Vagina (tissue), 2 donors: Measurements from ENCODE around the gene CLEC4G. TPM values are rescaled to one million over a fixed set of nuclear protein-coding genes. Genes with fewer than 3 reads are reported as not detected.

ENCODE experiments used
- DNase-seq, 2 donors: peaks; one replicate each; pipeline ENCODE4 v3.0.0-alpha.2; 2017; ENCODE audit errors: extremely low spot score in 2 of 2
- H3K27ac ChIP-seq: fragments of 200-600 bp; sonication (generic); one replicate; pipeline ENCODE4 v1.5.1; 2019
- H3K27me3 ChIP-seq: fragments of 200-600 bp; sonication (generic); one replicate; pipeline ENCODE4 v1.5.1; 2019
- H3K36me3 ChIP-seq, 2 donors: fragments of 200-600 bp; sonication (generic); one replicate each; pipeline ENCODE4 v1.5.1; 2017 to 2019
- H3K4me1 ChIP-seq: fragments of 200-600 bp; sonication (generic); one replicate; pipeline ENCODE4 v1.5.1; 2019
- H3K4me3 ChIP-seq, 2 donors: fragments of 200-600 bp; sonication (generic); 1 replicate in 1 of 2; 2 replicates in 1 of 2; pipeline ENCODE4 v1.5.1; 2016 to 2019
- H3K9me3 ChIP-seq: fragments of 200-600 bp; sonication (generic); one replicate; pipeline ENCODE4 v1.5.1; 2019
- CTCF ChIP-seq, 3 experiments: fragments of 450-650 bp in 2 of 3; fragments of 200-600 bp in 1 of 3; sonication (generic) in 1 of 3; IDR thresholded peaks; one replicate each; pipeline ENCODE4 v1.5.1; 2017 to 2019; ENCODE audit warnings: antibody characterized with exemption in 3 of 3, mild to moderate bottlenecking in 2 of 3, moderate library complexity in 2 of 3
- POLR2A ChIP-seq, 2 donors: fragments of 450-650 bp; IDR thresholded peaks; one replicate each; pipeline ENCODE4 v1.6.1; 2017; ENCODE audit warnings: antibody characterized with exemption in 2 of 2, mild to moderate bottlenecking in 2 of 2, moderate library complexity in 2 of 2
- POLR2AphosphoS5 ChIP-seq, 2 donors: sonication (generic); formaldehyde crosslinking; IDR thresholded peaks; one replicate each; pipeline ENCODE4 v1.9.0; 2017; ENCODE audit warnings: antibody characterized with exemption in 2 of 2, mild to moderate bottlenecking in 2 of 2, low read depth in 1 of 2; ENCODE audit not compliant: insufficient read depth in 1 of 2
- intact Hi-C: fragments of 100-400 bp; cut with DNase I; formaldehyde crosslinking; loops from one replicate; pipeline ENCODE4 v1.15.1; 2023
- total RNA-seq: library from RNA; depleted of rRNA; stranded (reverse); fragments of >200 nt; gene quantifications from one replicate; pipeline ENCODE4 v1.2.3, GENCODE V29; 2016

CLEC4G gene
- total RNA-seq, 1 donor from 2014 or later, result 0.98 TPM

DNA sequence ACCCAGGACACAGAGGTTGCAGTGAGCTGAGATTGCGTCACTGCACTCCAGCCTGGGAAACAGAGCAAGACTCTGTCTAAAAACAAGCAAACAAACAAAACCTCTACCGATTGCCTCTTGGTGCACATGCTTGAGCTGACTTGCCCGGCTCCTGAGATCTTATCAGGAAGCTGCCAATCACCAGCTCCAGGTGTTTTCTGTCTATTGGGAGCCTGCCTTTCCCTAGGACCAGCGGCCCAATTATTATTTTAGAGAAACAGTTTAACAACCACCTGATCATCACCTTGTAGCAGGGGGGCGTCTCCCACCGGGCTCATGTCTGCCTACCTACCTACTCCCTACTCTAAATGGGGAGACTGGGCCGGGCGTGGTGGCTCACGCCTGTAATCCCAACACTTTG lies 41.9 kb upstream of the CLEC4G start:
- TF ChIP-seq POLR2AphosphoS5 (IDR thresholded peaks at IDR 0.05; ENCODE audit: insufficient read depth in 1 of 2, low read depth in 1 of 2) (no peak), POLR2A (IDR thresholded peaks at IDR 0.05) (no peak), CTCF (IDR thresholded peaks at IDR 0.05) (no peak)
- Histone ChIP-seq H3K36me3 (no peaks in the 10 kb centered on the region), H3K9me3 (no peaks in the 10 kb centered on the region), H3K4me3 (no peak overlapping the region), H3K27me3 (no peaks in the 10 kb centered on the region), H3K27ac (no peak overlapping the region), H3K4me1 (peaks cover 11% of the 10 kb centered on the region)
- intact Hi-C loops, result no loop called here
- no peak for DNase-seq

- H3K9me3 ChIP-seq, result no peaks in the 10 kb centered on the region
- intact Hi-C loops, result no loop called here
- DNase-seq, result no peak
- H3K27ac ChIP-seq, result no peak overlapping the region
- no peaks in the 10 kb centered on the region for H3K36me3 ChIP-seq
- peaks cover 11% of the 10 kb centered on the region for H3K4me1 ChIP-seq
- H3K27me3 ChIP-seq, result no peaks in the 10 kb centered on the region
- TF ChIP-seq POLR2AphosphoS5 (IDR thresholded peaks at IDR 0.05; ENCODE audit: insufficient read depth in 1 of 2, low read depth in 1 of 2) (no peak), POLR2A (IDR thresholded peaks at IDR 0.05) (no peak), CTCF (IDR thresholded peaks at IDR 0.05) (no peak)
- H3K4me3 ChIP-seq, result no peak overlapping the region
Observed at GRCh38 chr19:7772752-7773291, 40.9 kb upstream of the CLEC4G start.

GRCh38 chr19:7771072-7771471 lies 39.2 kb upstream of the CLEC4G start:
- DNase-seq, result no peak
- no peaks in the 10 kb centered on the region for H3K9me3 ChIP-seq
- intact Hi-C loops, result no loop called here
- H3K4me1 ChIP-seq, result peaks cover 11% of the 10 kb centered on the region
- TF ChIP-seq CTCF (IDR thresholded peaks at IDR 0.05), result no peak
- TF ChIP-seq POLR2A (IDR thresholded peaks at IDR 0.05), result no peak
- no peak overlapping the region for H3K27ac ChIP-seq
- no peaks in the 10 kb centered on the region for H3K36me3 ChIP-seq
- no peak overlapping the region for H3K4me3 ChIP-seq
- H3K27me3 ChIP-seq, result no peaks in the 10 kb centered on the region

- no peaks in the 10 kb centered on the region for H3K27me3 ChIP-seq
- H3K9me3 ChIP-seq, result no peaks in the 10 kb centered on the region
- TF ChIP-seq POLR2A (IDR thresholded peaks at IDR 0.05), result no peak
- no peak for TF ChIP-seq POLR2AphosphoS5 (IDR thresholded peaks at IDR 0.05; ENCODE audit: insufficient read depth in 1 of 2, low read depth in 1 of 2)
- no peak for TF ChIP-seq CTCF (IDR thresholded peaks at IDR 0.05)
- H3K4me3 ChIP-seq, result no peak overlapping the region
- intact Hi-C loops, result no loop called here
- H3K36me3 ChIP-seq, result no peaks in the 10 kb centered on the region
- H3K27ac ChIP-seq, result no peak overlapping the region
- H3K4me1 ChIP-seq, result peaks cover 11% of the 10 kb centered on the region
- no peak for DNase-seq
Observed at GRCh38 chr19:7769171-7769570, 37.3 kb upstream of the CLEC4G start.

DNA sequence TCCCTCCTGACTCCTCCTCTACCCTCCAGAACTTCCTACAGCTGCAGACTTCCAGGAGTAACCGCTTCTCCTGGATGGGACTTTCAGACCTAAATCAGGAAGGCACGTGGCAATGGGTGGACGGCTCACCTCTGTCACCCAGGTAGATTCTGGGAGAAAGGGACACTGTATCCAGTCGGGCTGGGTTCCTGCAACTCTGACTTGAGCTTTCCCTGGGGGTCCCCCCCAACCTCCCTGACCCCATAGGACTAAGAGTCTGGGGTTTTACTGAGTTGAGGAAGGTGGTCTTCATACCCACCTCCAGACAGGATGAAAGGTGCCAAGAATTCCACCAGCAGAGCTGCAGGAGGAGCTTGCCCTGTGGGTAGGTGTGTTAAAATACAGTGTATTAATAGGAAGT lies 35.6 kb upstream of the CLEC4G start:
- DNase-seq, result no peak
- Histone ChIP-seq H3K27me3 (no peaks in the 10 kb centered on the region), H3K9me3 (no peaks in the 10 kb centered on the region), H3K27ac (no peak overlapping the region), H3K36me3 (no peaks in the 10 kb centered on the region), H3K4me3 (no peak overlapping the region), H3K4me1 (no peaks in the 10 kb centered on the region)
- intact Hi-C loops, result no loop called here
- TF ChIP-seq POLR2A (IDR thresholded peaks at IDR 0.05), result no peak
- no peak for TF ChIP-seq CTCF (IDR thresholded peaks at IDR 0.05)
- no peak for TF ChIP-seq POLR2AphosphoS5 (IDR thresholded peaks at IDR 0.05; ENCODE audit: insufficient read depth in 1 of 2, low read depth in 1 of 2)
